ENCODE data around the gene GABBR1. TPM values are rescaled to one million over a fixed set of nuclear protein-coding genes. Genes with fewer than 3 reads are reported as not detected.
"Not testable (repeated sequence)": the region's sequence is repeated elsewhere in the genome, so short reads cannot be mapped to it uniquely, and the experiment has no call there.

The GABBR1 gene
- total RNA-seq, 4 donors from 2014 or later: 11.5 to 40.4 (median 30.5) TPM

DNA sequence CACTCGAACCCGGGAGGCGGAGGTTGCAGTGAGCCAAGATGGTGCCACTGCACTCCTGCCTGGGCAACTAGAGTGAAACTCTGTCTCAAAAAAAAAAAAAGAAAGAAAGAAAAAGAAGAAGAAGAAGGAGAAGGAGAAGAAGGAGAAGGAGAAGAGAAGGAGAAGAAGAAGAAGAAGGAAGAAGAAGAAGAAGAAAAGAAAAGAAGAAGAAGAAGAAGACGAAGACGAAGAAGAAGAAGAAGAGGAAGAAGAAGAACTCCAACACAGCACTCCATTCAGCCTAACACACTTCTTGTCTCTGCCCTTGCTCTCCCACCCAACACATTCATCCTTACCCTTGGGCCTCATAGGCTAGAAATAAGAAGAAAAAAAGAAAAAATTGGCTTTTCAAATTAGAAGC lies 41.0 kb upstream of the GABBR1 start:
- Histone ChIP-seq H3K36me3 (no peaks in the 10 kb centered on the region), H3K27me3 (peaks cover 5% of the 10 kb centered on the region), H3K9me3 (no peaks in the 10 kb centered on the region), H3K4me3 (no peak overlapping the region), H3K4me1 (no peaks in the 10 kb centered on the region), H3K27ac (no peak overlapping the region)
- intact Hi-C loops (cut with DNase I; ENCODE audit: low total_unique reads) (no loop called here), in situ Hi-C loops (cut with MboI; ENCODE audit: low pct_ligation_motif_present in 1 of 4, low pct_unique_long_range_greater_than_20kb in 1 of 4, low sequenced_read_pairs in 3 of 4) (no loop called here)
- 82 to 90% methylated on average over 2 to 5 of the region's 5 CpGs for WGBS, 2 donors (ENCODE audit: low coverage in 1 of 2)
- TF ChIP-seq EP300 (IDR thresholded peaks at IDR 0.05; ENCODE audit: low read depth): no peak
- TF ChIP-seq POLR2A (IDR thresholded peaks at IDR 0.05): no peak
- TF ChIP-seq, protein P1, sequence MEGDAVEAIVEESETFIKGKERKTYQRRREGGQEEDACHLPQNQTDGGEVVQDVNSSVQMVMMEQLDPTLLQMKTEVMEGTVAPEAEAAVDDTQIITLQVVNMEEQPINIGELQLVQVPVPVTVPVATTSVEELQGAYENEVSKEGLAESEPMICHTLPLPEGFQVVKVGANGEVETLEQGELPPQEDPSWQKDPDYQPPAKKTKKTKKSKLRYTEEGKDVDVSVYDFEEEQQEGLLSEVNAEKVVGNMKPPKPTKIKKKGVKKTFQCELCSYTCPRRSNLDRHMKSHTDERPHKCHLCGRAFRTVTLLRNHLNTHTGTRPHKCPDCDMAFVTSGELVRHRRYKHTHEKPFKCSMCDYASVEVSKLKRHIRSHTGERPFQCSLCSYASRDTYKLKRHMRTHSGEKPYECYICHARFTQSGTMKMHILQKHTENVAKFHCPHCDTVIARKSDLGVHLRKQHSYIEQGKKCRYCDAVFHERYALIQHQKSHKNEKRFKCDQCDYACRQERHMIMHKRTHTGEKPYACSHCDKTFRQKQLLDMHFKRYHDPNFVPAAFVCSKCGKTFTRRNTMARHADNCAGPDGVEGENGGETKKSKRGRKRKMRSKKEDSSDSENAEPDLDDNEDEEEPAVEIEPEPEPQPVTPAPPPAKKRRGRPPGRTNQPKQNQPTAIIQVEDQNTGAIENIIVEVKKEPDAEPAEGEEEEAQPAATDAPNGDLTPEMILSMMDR (IDR thresholded peaks at IDR 0.05): no peak
- TF ChIP-seq POLR2AphosphoS5 (IDR thresholded peaks at IDR 0.05): no peak
- DNase-seq: no peak

DNA sequence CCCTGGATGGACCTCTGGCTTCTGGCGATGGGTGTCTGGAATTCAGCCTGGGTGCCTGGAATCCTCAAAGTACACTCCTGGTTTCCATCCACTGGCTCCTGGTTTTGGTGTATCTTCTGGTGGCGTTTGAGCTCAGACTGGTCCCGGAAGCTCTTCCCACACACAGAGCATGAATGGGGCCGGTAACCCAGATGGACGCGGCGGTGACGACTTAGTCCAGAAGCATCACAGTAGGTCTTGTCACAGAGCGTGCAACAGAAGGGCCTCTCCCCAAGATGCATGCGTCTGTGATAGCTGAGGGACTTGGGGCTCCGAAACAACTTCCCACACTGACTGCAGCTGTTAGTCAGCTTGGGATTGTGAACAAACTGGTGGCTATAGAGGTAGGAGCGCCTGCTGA lies 40.2 kb upstream of the GABBR1 start:
- Histone ChIP-seq H3K36me3 (no peaks in the 10 kb centered on the region), H3K27me3 (peaks cover 6% of the 10 kb centered on the region), H3K4me3 (no peak overlapping the region), H3K27ac (no peak overlapping the region), H3K9me3 (no peaks in the 10 kb centered on the region), H3K4me1 (no peaks in the 10 kb centered on the region)
- WGBS, 2 donors (ENCODE audit: low coverage in 1 of 2): 89% methylated on average over 12 of the region's 12 CpGs; no CpG with 5 or more reads in 1 of the 2 donors
- no peak for TF ChIP-seq POLR2AphosphoS5 (IDR thresholded peaks at IDR 0.05)
- TF ChIP-seq POLR2A (IDR thresholded peaks at IDR 0.05): no peak
- TF ChIP-seq EP300 (IDR thresholded peaks at IDR 0.05; ENCODE audit: low read depth): no peak
- TF ChIP-seq, protein P1 (IDR thresholded peaks at IDR 0.05): no peak
- intact Hi-C loops (cut with DNase I; ENCODE audit: low total_unique reads) (no loop called here), in situ Hi-C loops (cut with MboI; ENCODE audit: low pct_ligation_motif_present in 1 of 4, low pct_unique_long_range_greater_than_20kb in 1 of 4, low sequenced_read_pairs in 3 of 4) (no loop called here)
- no peak for DNase-seq

DNA sequence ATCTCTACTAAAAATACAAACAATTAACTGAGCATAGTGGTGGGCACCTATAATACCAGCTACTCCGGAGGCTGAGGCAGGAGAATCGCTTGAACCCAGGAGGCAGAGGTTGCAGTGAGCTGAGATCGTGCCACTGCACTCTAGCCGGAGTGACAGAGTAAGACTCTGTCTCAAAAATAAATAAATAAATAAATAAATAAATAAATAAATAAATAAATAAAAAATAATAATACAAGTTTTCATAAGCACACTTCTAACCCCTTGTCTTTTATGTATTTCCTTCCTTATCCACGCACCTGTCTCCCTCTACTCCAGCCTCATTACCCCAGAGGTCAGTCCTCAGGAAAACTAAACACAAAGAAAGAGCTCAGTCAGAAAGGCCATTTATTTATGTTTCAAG lies 39.1 kb upstream of the GABBR1 start:
- intact Hi-C loops (cut with DNase I; ENCODE audit: low total_unique reads); H3K36me3 ChIP-seq; H3K4me1 ChIP-seq; DNase-seq; H3K4me3 ChIP-seq; H3K27me3 ChIP-seq; H3K9me3 ChIP-seq; in situ Hi-C loops (cut with MboI; ENCODE audit: low pct_ligation_motif_present in 1 of 4, low pct_unique_long_range_greater_than_20kb in 1 of 4, low sequenced_read_pairs in 3 of 4); H3K27ac ChIP-seq: not testable (repeated sequence)
- 78 to 86% methylated on average over 1 to 5 of the region's 5 CpGs for WGBS, 2 donors (ENCODE audit: low coverage in 1 of 2)

DNA sequence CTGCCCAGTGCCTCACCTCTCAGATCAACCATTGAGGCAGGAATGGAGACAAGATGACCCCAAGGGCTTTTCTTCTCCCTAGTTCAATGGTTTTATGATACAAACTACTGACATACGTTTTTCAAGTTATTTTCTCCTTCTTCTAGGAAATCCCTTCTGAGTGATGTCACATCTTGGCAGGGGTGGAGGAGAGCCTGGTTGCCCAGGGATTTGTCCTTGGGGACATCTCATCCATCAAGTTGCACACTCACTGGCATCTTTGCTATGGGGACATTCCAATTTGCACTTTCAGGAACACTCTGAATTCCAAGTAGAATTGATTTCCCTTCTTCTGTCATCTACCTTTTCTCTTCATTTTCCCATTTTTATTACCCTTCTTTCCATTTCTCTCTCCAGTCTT lies 38.0 kb upstream of the GABBR1 start:
- H3K27ac ChIP-seq: no peak overlapping the region
- intact Hi-C loops (cut with DNase I; ENCODE audit: low total_unique reads) (no loop called here), in situ Hi-C loops (cut with MboI; ENCODE audit: low pct_ligation_motif_present in 1 of 4, low pct_unique_long_range_greater_than_20kb in 1 of 4, low sequenced_read_pairs in 3 of 4) (no loop called here)
- no peaks in the 10 kb centered on the region for H3K9me3 ChIP-seq
- H3K4me3 ChIP-seq: no peak overlapping the region
- WGBS, 2 donors (ENCODE audit: low coverage in 1 of 2): 0 to 22% methylated on average over 1 of the region's 1 CpG
- H3K27me3 ChIP-seq: peaks cover 6% of the 10 kb centered on the region
- H3K4me1 ChIP-seq: no peaks in the 10 kb centered on the region
- no peaks in the 10 kb centered on the region for H3K36me3 ChIP-seq
- TF ChIP-seq POLR2A (IDR thresholded peaks at IDR 0.05) (no peak), EP300 (IDR thresholded peaks at IDR 0.05; ENCODE audit: low read depth) (no peak), POLR2AphosphoS5 (IDR thresholded peaks at IDR 0.05) (no peak)
- TF ChIP-seq, protein P1 (IDR thresholded peaks at IDR 0.05): no peak
- DNase-seq: no peak

DNA sequence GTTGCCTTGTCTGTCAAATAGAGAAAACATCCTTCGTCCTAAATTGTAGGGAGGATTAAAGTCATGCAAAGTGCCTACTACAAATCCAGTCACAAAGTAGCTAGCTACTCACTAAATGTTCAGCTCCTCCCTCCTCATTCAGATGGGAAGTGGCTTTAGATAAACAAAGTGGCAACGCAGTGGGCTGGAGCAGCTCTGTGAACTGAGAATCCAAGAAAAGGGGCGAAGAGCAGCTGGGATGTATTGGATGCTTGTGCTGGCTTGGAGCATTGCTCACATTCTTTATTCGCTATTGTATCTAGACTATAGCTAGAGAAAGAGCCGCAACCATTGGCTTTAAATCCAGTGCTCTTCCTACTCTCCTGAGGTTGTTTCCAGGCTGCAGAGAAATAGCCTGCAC lies 34.2 kb upstream of the GABBR1 start:
- 60 to 61% methylated on average over 1 to 5 of the region's 5 CpGs for WGBS, 2 donors (ENCODE audit: low coverage in 1 of 2)

More for the DNA sequence above, 34.2 kb upstream of the GABBR1 start:
- intact Hi-C loops (cut with DNase I; ENCODE audit: low total_unique reads) (no loop called here), in situ Hi-C loops (cut with MboI; ENCODE audit: low pct_ligation_motif_present in 1 of 4, low pct_unique_long_range_greater_than_20kb in 1 of 4, low sequenced_read_pairs in 3 of 4) (no loop called here)
- Histone ChIP-seq H3K4me3 (no peak overlapping the region), H3K27me3 (peaks cover 30% of the 10 kb centered on the region), H3K4me1 (no peaks in the 10 kb centered on the region), H3K36me3 (no peaks in the 10 kb centered on the region), H3K9me3 (no peaks in the 10 kb centered on the region), H3K27ac (no peak overlapping the region)
- TF ChIP-seq EP300 (IDR thresholded peaks at IDR 0.05; ENCODE audit: low read depth) (no peak), POLR2AphosphoS5 (IDR thresholded peaks at IDR 0.05) (no peak), POLR2A (IDR thresholded peaks at IDR 0.05) (no peak)
- TF ChIP-seq, protein P1 (IDR thresholded peaks at IDR 0.05): no peak
- no peak for DNase-seq
